Tibial nerve (tissue), 4 donors: Measurements from ENCODE around the gene SLC2A4. TPM values are rescaled to one million over a fixed set of nuclear protein-coding genes. Genes with fewer than 3 reads are reported as not detected.
"Not testable (repeated sequence)": the region's sequence is repeated elsewhere in the genome, so short reads cannot be mapped to it uniquely, and the experiment has no call there.

Experiments
- DNase-seq, 2 donors: peaks; one replicate each; pipeline ENCODE4 v3.0.0-alpha.2; 2019; ENCODE audit warnings: low spot score in 2 of 2
- H3K27ac ChIP-seq, 4 donors: fragments of 200-600 bp; sonication (generic) in 3 of 4; one replicate each; pipeline ENCODE4 v1.5.1; 2017 to 2019; ENCODE audit warnings: mild to moderate bottlenecking in 1 of 4
- H3K27me3 ChIP-seq, 2 donors: fragments of 200-600 bp; sonication (generic) in 1 of 2; one replicate each; pipeline versions ENCODE4 v1.5.1 to v1.6.0; 2017 to 2019
- H3K36me3 ChIP-seq, 3 donors: fragments of 200-600 bp; sonication (generic); one replicate each; pipeline ENCODE4 v1.5.1; 2018 to 2019
- H3K4me1 ChIP-seq, 4 donors: fragments of 200-600 bp; sonication (generic) in 3 of 4; one replicate each; pipeline ENCODE4 v1.5.1; 2017 to 2019
- H3K4me3 ChIP-seq, 4 donors: fragments of 200-600 bp; sonication (generic) in 3 of 4; one replicate each; pipeline ENCODE4 v1.5.1; 2017 to 2019; ENCODE audit warnings: mild to moderate bottlenecking in 1 of 4, moderate library complexity in 1 of 4
- H3K9me3 ChIP-seq, 4 donors: fragments of 200-600 bp; sonication (generic) in 3 of 4; one replicate each; pipeline ENCODE4 v1.5.1; 2017 to 2019
- CTCF ChIP-seq, 5 experiments: fragments of 200-600 bp in 3 of 5; fragments of 450-650 bp in 2 of 5; sonication (generic) in 3 of 5; IDR thresholded peaks; one replicate each; pipeline ENCODE4 v1.5.1; 2016 to 2019; ENCODE audit warnings: antibody characterized with exemption in 5 of 5, mild to moderate bottlenecking in 3 of 5, moderate library complexity in 2 of 5
- EP300 ChIP-seq, 2 donors: sonication (generic); formaldehyde crosslinking; IDR thresholded peaks; one replicate each; pipeline ENCODE4 v1.6.1; 2017; ENCODE audit warnings: antibody characterized with exemption in 2 of 2, mild to moderate bottlenecking in 1 of 2
- POLR2A ChIP-seq, 2 donors: fragments of 450-650 bp; IDR thresholded peaks; one replicate each; pipeline ENCODE4 v1.6.1; 2017; ENCODE audit warnings: antibody characterized with exemption in 2 of 2, mild to moderate bottlenecking in 2 of 2, moderate library complexity in 2 of 2
- WGBS, 2 donors: methylation state at CpG; one replicate each; pipeline ENCODE4 v1.1.5; 2018; 5-methylcytosine and 5-hydroxymethylcytosine counted together
- small RNA-seq: library from RNA; depleted of rRNA; stranded (forward); fragments of <200 nt; gene quantifications from one replicate; pipeline ENCODE3, GENCODE V24; 2016
- total RNA-seq, 4 donors: library from RNA; depleted of rRNA; stranded (reverse); fragments of >200 nt; gene quantifications; one replicate each; pipeline ENCODE4 v1.1.0, GENCODE V29; 2016

SLC2A4 gene
- total RNA-seq, 4 donors from 2014 or later, result 5.2 to 20.1 (median 6.2) TPM

GRCh38 chr17:7334938-7335538, 53.5 kb downstream of the SLC2A4 start:
- WGBS, 2 donors, result 68 to 90% methylated on average over 2 to 3 of the region's 3 CpGs
- no peak overlapping the region for H3K27ac ChIP-seq
- no peaks in the 10 kb centered on the region for H3K36me3 ChIP-seq
- no peak for DNase-seq
- H3K9me3 ChIP-seq, result no peaks in the 10 kb centered on the region
- H3K4me3 ChIP-seq, result no peak overlapping the region
- H3K27me3 ChIP-seq, result peaks cover 0 to 57% of the 10 kb centered on the region in 2 donors
- peaks cover 0 to 9% (median 2%) of the 10 kb centered on the region in 4 donors for H3K4me1 ChIP-seq
- TF ChIP-seq EP300 (IDR thresholded peaks at IDR 0.05) (no peak), CTCF (IDR thresholded peaks at IDR 0.05) (no peak), POLR2A (IDR thresholded peaks at IDR 0.05) (no peak)

- not testable (repeated sequence) for H3K4me3 ChIP-seq, H3K36me3 ChIP-seq, H3K4me1 ChIP-seq, H3K9me3 ChIP-seq, DNase-seq
- peaks cover 0 to 57% of the 10 kb centered on the region in 2 donors for H3K27me3 ChIP-seq
- peak overlapping the region in 1 of 4 donors; percentile 78 for H3K27ac ChIP-seq
- 80% methylated on average over 13 of the region's 13 CpGs for WGBS, 2 donors
These were observed 54.2 kb downstream of the SLC2A4 start for GRCh38 chr17:7335765-7336164.

- Histone ChIP-seq H3K4me3 (peak within 1 kb of the TSS in 2 of 4 donors; percentile 0 to 37), H3K27ac (peak within 1 kb of the TSS in 1 of 4 donors; percentile 78), H3K9me3 (no peaks in the 10 kb centered on the region), H3K4me1 (no peaks in the 10 kb centered on the region), H3K27me3 (peaks cover 0 to 57% of the 10 kb centered on the region in 2 donors), H3K36me3 (no peaks in the 10 kb centered on the region)
- DNase-seq, result no peak
- TF ChIP-seq POLR2A (IDR thresholded peaks at IDR 0.05) (no peak), EP300 (IDR thresholded peaks at IDR 0.05) (no peak), CTCF (IDR thresholded peaks at IDR 0.05) (no peak)
- WGBS, 2 donors, result 32 to 38% methylated on average over 15 to 17 of the region's 17 CpGs
These were observed 55.0 kb downstream of the SLC2A4 start, which contains the start of gene ACAP1 for GRCh38 chr17:7336240-7337175. TSS of gene ACAP1 (plus strand) at chr17:7336529. CDS start at chr17:7336735, 206 bp downstream.

GRCh38 chr17:7337600-7337999, 56.1 kb downstream of the SLC2A4 start:
- not testable (repeated sequence) for H3K4me3 ChIP-seq, H3K36me3 ChIP-seq, H3K4me1 ChIP-seq, H3K27ac ChIP-seq, H3K9me3 ChIP-seq, DNase-seq
- 73 to 74% methylated on average over 7 of the region's 7 CpGs for whole genome bisulfite sequencing, 2 donors
- peaks cover 0 to 49% of the 10 kb centered on the region in 2 donors for H3K27me3 ChIP-seq

Small RNA genes within 50 kb of the gene (small RNA-seq; reads per million reads assigned to genes)
- not detected for gene AC026954.2
- gene RF00019, result not detected

Other genes with a start within 250 kb of the SLC2A4 start
- 1 to 10 TPM in 2 of 4 donors, under 1 TPM in 2; 0.22 to 1.8 (median 1.1) TPM for gene SLC16A13, start 245.7 kb upstream of the SLC2A4 start, total RNA-seq
- under 1 TPM in 1 of 4 donors, not detected in 3; 0.78 TPM for gene SLC16A11, start 237.6 kb upstream of the SLC2A4 start, total RNA-seq
- 10 to 100 TPM in 2 of 4 donors, 1 to 10 TPM in 2; 2.2 to 19.8 (median 10.3) TPM for gene CLEC10A, start 201.5 kb upstream of the SLC2A4 start, total RNA-seq
- under 1 TPM in 1 of 4 donors, not detected in 3; 0.60 TPM for gene ASGR2, start 166.9 kb upstream of the SLC2A4 start, total RNA-seq
- 1 to 10 TPM in 1 of 4 donors, under 1 TPM in 2, not detected in 1; 0.21 to 1.5 (median 0.59) TPM for gene ASGR1, start 102.3 kb upstream of the SLC2A4 start, total RNA-seq
- 10 to 100 TPM in 3 of 4 donors, 1 to 10 TPM in 1; 7.3 to 22.8 (median 16.1) TPM for gene DLG4, start 61.9 kb upstream of the SLC2A4 start, total RNA-seq
- 100 to 1,000 TPM; 565 to 850 (median 599) TPM for gene ACADVL, start 61.8 kb upstream of the SLC2A4 start, total RNA-seq
- gene DVL2, start 47.2 kb upstream of the SLC2A4 start, total RNA-seq, result 10 to 100 TPM; 41.4 to 51.2 (median 46.7) TPM
- gene PHF23, start 42.3 kb upstream of the SLC2A4 start, total RNA-seq, result 10 to 100 TPM; 20.3 to 29.7 (median 23.3) TPM
- 100 to 1,000 TPM; 402 to 515 (median 456) TPM for gene GABARAP, start 39.3 kb upstream of the SLC2A4 start, total RNA-seq
- gene CTDNEP1, start 30.0 kb upstream of the SLC2A4 start, total RNA-seq, result 10 to 100 TPM; 38.5 to 82.2 (median 65.9) TPM
- gene ELP5, start 29.5 kb upstream of the SLC2A4 start, total RNA-seq, result 10 to 100 TPM; 21.9 to 28.7 (median 25.0) TPM
- gene CLDN7, start 19.2 kb upstream of the SLC2A4 start, total RNA-seq, result 1 to 10 TPM in 3 of 4 donors, not detected in 1; 2.0 to 5.9 (median 2.4) TPM
- gene YBX2, start 12.9 kb downstream of the SLC2A4 start, total RNA-seq, result 1 to 10 TPM in 1 of 4 donors, under 1 TPM in 3; under 0.01 to 2.1 (median 0.52) TPM
- gene EIF5A, start 25.9 kb downstream of the SLC2A4 start, total RNA-seq, result 100 to 1,000 TPM; 106 to 278 (median 132) TPM
- 100 to 1,000 TPM in 1 of 4 donors, 10 to 100 TPM in 3; 36.1 to 108 (median 57.3) TPM for gene GPS2, start 33.6 kb downstream of the SLC2A4 start, total RNA-seq
- 10 to 100 TPM; 16.2 to 40.2 (median 27.5) TPM for gene NEURL4, start 47.6 kb downstream of the SLC2A4 start, total RNA-seq
- gene ACAP1, start 54.8 kb downstream of the SLC2A4 start, total RNA-seq, result 10 to 100 TPM in 3 of 4 donors, 1 to 10 TPM in 1; 8.1 to 33.1 (median 11.2) TPM
- 10 to 100 TPM; 25.3 to 35.4 (median 28.7) TPM for gene KCTD11, start 70.4 kb downstream of the SLC2A4 start, total RNA-seq
- gene TMEM95, start 73.4 kb downstream of the SLC2A4 start, total RNA-seq, result not detected
- gene TNK1, start 99.4 kb downstream of the SLC2A4 start, total RNA-seq, result 1 to 10 TPM; 2.4 to 9.8 (median 6.0) TPM
- gene PLSCR3, start 112.8 kb downstream of the SLC2A4 start, total RNA-seq, result 10 to 100 TPM; 28.7 to 55.5 (median 42.9) TPM
- gene TMEM256, start 122.4 kb downstream of the SLC2A4 start, total RNA-seq, result 100 to 1,000 TPM in 2 of 4 donors, 10 to 100 TPM in 2; 88.3 to 121 (median 103) TPM
- gene NLGN2, start 126.1 kb downstream of the SLC2A4 start, total RNA-seq, result 10 to 100 TPM; 14.4 to 32.4 (median 23.9) TPM
- not detected for gene SPEM1, start 138.6 kb downstream of the SLC2A4 start, total RNA-seq
- gene SPEM2, start 143.9 kb downstream of the SLC2A4 start, total RNA-seq, result not detected
- not detected for gene SPEM3, start 147.1 kb downstream of the SLC2A4 start, total RNA-seq
- gene TMEM102, start 153.7 kb downstream of the SLC2A4 start, total RNA-seq, result 1 to 10 TPM; 1.7 to 6.6 (median 4.1) TPM
- gene FGF11, start 157.8 kb downstream of the SLC2A4 start, total RNA-seq, result 1 to 10 TPM; 1.5 to 3.3 (median 2.2) TPM
- gene CHRNB1, start 163.3 kb downstream of the SLC2A4 start, total RNA-seq, result 10 to 100 TPM in 3 of 4 donors, 1 to 10 TPM in 1; 6.5 to 16.0 (median 13.5) TPM
- 10 to 100 TPM; 60.5 to 64.1 (median 63.0) TPM for gene ZBTB4, start 197.9 kb downstream of the SLC2A4 start, total RNA-seq
- gene SLC35G6, start 199.7 kb downstream of the SLC2A4 start, total RNA-seq, result not detected
- 100 to 1,000 TPM in 3 of 4 donors, 10 to 100 TPM in 1; 87.0 to 163 (median 125) TPM for gene POLR2A, start 202.6 kb downstream of the SLC2A4 start, total RNA-seq